Colonic mucosa (tissue), 4 donors: ENCODE measurements around the gene STX17. TPM values are rescaled to one million over a fixed set of nuclear protein-coding genes. Genes with fewer than 3 reads are reported as not detected.

Experiments used
- DNase-seq: peaks from one replicate; pipeline ENCODE4 v3.0.0-alpha.2; 2020
- H3K27ac ChIP-seq: fragments of 200-600 bp; one replicate; pipeline ENCODE4 v1.8.0; 2021
- H3K27me3 ChIP-seq: fragments of 200-600 bp; one replicate; pipeline ENCODE4 v1.8.0; 2021
- H3K36me3 ChIP-seq: fragments of 200-600 bp; one replicate; pipeline ENCODE4 v1.8.0; 2021
- H3K4me1 ChIP-seq: fragments of 200-600 bp; one replicate; pipeline ENCODE4 v1.8.0; 2021; ENCODE audit warnings: mild to moderate bottlenecking
- H3K4me3 ChIP-seq: fragments of 200-600 bp; one replicate; pipeline ENCODE4 v1.8.0; 2021
- H3K9ac ChIP-seq, 2 donors: one replicate each; pipeline ENCODE4 v1.7.0; 2013; ENCODE audit warnings: control low read depth in 2 of 2, low read depth in 2 of 2, low read length in 2 of 2
- H3K9me3 ChIP-seq: fragments of 200-600 bp; one replicate; pipeline ENCODE4 v1.8.0; 2021
- CTCF ChIP-seq: fragments of 200-600 bp; IDR thresholded peaks from one replicate; pipeline ENCODE4 v1.8.0; 2022; ENCODE audit warnings: antibody characterized with exemption, mild to moderate bottlenecking
- intact Hi-C: fragments of 100-400 bp; cut with DNase I; formaldehyde crosslinking; loops from one replicate; pipeline ENCODE4 v1.14.1; 2022
- total RNA-seq, 2 donors: library from RNA; stranded (reverse); fragmentation: NEBNext Ultra II Directional in 1 of 2; extraction: Animal tissue kit (Norgen Biotek cat#: 25700) in 1 of 2; gene quantifications; one replicate each; pipeline ENCODE4 v1.2.1, GENCODE V29; 2021
- donor health status: healthy.
- donor health status: DM: no; HTN: no; CAD: no.
- donor health status: DM: no; HTN: no; CAD: no.

STX17 gene
- total RNA-seq, 2 donors from 2014 or later, result 23.3 to 37.3 TPM

GRCh38 chr9:99919930-99920329 is 13.5 kb downstream of the STX17 start:
- no peak for DNase-seq
- no peaks in the 10 kb centered on the region for H3K36me3 ChIP-seq
- no peaks in the 10 kb centered on the region for H3K4me1 ChIP-seq
- no peak overlapping the region for H3K4me3 ChIP-seq
- no peak overlapping the region for H3K27ac ChIP-seq
- no peaks in the 10 kb centered on the region for H3K9me3 ChIP-seq
- intact Hi-C loops, result no loop called here
- no peak for TF ChIP-seq CTCF
- no peaks in the 10 kb centered on the region for H3K27me3 ChIP-seq
- H3K9ac ChIP-seq, result no peak overlapping the region

- no peaks in the 10 kb centered on the region for H3K36me3 ChIP-seq
- no peaks in the 10 kb centered on the region for H3K4me1 ChIP-seq
- H3K27me3 ChIP-seq, result no peaks in the 10 kb centered on the region
- TF ChIP-seq CTCF, result no peak
- no peak overlapping the region for H3K4me3 ChIP-seq
- H3K27ac ChIP-seq, result no peak overlapping the region
- H3K9ac ChIP-seq, result no peak overlapping the region
- DNase-seq, result no peak
- no peaks in the 10 kb centered on the region for H3K9me3 ChIP-seq
- intact Hi-C loops, result no loop called here
These were observed 15.6 kb downstream of the STX17 start for GRCh38 chr9:99921875-99922710.

- H3K36me3 ChIP-seq, result no peaks in the 10 kb centered on the region
- H3K4me3 ChIP-seq, result no peak overlapping the region
- no peaks in the 10 kb centered on the region for H3K27me3 ChIP-seq
- no peak overlapping the region for H3K9ac ChIP-seq
- H3K4me1 ChIP-seq, result no peaks in the 10 kb centered on the region
- no peak overlapping the region for H3K27ac ChIP-seq
- intact Hi-C loops, result no loop called here
- no peak for DNase-seq
- TF ChIP-seq CTCF, result no peak
- H3K9me3 ChIP-seq, result no peaks in the 10 kb centered on the region
These were observed 16.2 kb downstream of the STX17 start for GRCh38 chr9:99922711-99923030.

GRCh38 chr9:99925541-99925940 is 19.1 kb downstream of the STX17 start:
- Histone ChIP-seq H3K4me3 (no peak overlapping the region), H3K4me1 (no peaks in the 10 kb centered on the region), H3K9ac (no peak overlapping the region), H3K9me3 (no peaks in the 10 kb centered on the region), H3K27me3 (no peaks in the 10 kb centered on the region), H3K36me3 (no peaks in the 10 kb centered on the region), H3K27ac (no peak overlapping the region)
- intact Hi-C loops, result no loop called here
- no peak for TF ChIP-seq CTCF
- DNase-seq, result no peak

- TF ChIP-seq CTCF, result no peak
- Histone ChIP-seq H3K27me3 (no peaks in the 10 kb centered on the region), H3K9me3 (no peaks in the 10 kb centered on the region), H3K36me3 (no peaks in the 10 kb centered on the region), H3K4me1 (no peaks in the 10 kb centered on the region), H3K27ac (no peak overlapping the region), H3K4me3 (no peak overlapping the region), H3K9ac (no peak overlapping the region)
- no peak for DNase-seq
- intact Hi-C loops, result no loop called here
These were observed 23.2 kb downstream of the STX17 start for GRCh38 chr9:99929652-99930051.
